ENCODE results near the gene INPP4A.

GRCh38 chr2:98438190-98439133, 6.2 kb upstream of the INPP4A start:
- TF ChIP-seq CTCF (IDR thresholded peaks at IDR 0.05; ENCODE audit: poor library complexity) (no peak), EZH2phosphoT487 (IDR thresholded peaks at IDR 0.05; ENCODE audit: low read depth, severe bottlenecking, unreplicated experiment) (no peak), EZH2 (IDR thresholded peaks at IDR 0.05; ENCODE audit: borderline replicate concordance) (no peak)

Data from hepatocyte (in vitro differentiated cells).